HCT116 (cell line): ENCODE data around the gene PCDHGC5. TPM values are rescaled to one million over a fixed set of nuclear protein-coding genes. Genes with fewer than 3 reads are reported as not detected.

Experiments used
- ATAC-seq: fragments of 200-7000 bp; cut with Tn5 transposase; 2 replicates; pipeline ENCODE4 v1.9.1; 2020; ENCODE audit warnings: mild to moderate bottlenecking, moderate library complexity
- BruUV-seq: library from RNA; stranded (reverse); fragments of 400-500 nt; replicated peaks from 2 replicates; lab custom pipeline; 2021; lab: Mats Ljungman, UMichigan
- CTCF ChIA-PET: fragments of 300-600 bp; sonication (Branson Sonifier 250); formaldehyde crosslinking; loops from one replicate; lab custom pipeline; 2021; ENCODE audit warnings: antibody characterized with exemption; lab: Charles Lee
- POLR2A ChIA-PET: fragments of 300-600, 350-600 bp; sonication (Branson Sonifier 250); formaldehyde crosslinking; loops from one replicate; lab custom pipeline; 2021; ENCODE audit warnings: antibody characterized with exemption; lab: Charles Lee
- RAD21 ChIA-PET, 2 experiments: fragments of 300-600 bp; sonication (Branson Sonifier 250); formaldehyde crosslinking; loops; one replicate each; lab custom pipeline; 2023; ENCODE audit warnings: low total read pairs in 2 of 2; ENCODE audit not compliant: uncharacterized antibody in 2 of 2, unreplicated experiment in 2 of 2, low non-redundant PET in 1 of 2; lab: Charles Lee
- DNase-seq: peaks from one replicate; pipeline ENCODE4 v3.0.0-alpha.2; 2010; ENCODE audit warnings: low read depth, low spot score
- H2AFZ ChIP-seq: fragments of 200-600 bp; shearing (Covaris generic), sonication (generic); 2 replicates; pipeline ENCODE4 v1.6.1; 2017; ENCODE audit warnings: low read depth, mixed run types, mixed read lengths, antibody characterized with exemption, low read length; ENCODE audit not compliant: poor library complexity, severe bottlenecking
- H3K27ac ChIP-seq: 2 replicates; pipeline ENCODE4 v1.5.1; 2012; ENCODE audit warnings: low read depth, low read length
- H3K27me3 ChIP-seq: fragments of 200-600 bp; sonication (generic); 2 replicates; pipeline ENCODE4 v1.6.1; 2016; ENCODE audit warnings: mixed run types, low read length, mixed read lengths; ENCODE audit not compliant: insufficient read depth
- H3K36me3 ChIP-seq, 2 experiments: fragments of 200-500 bp in 1 of 2; fragments of 200-600 bp in 1 of 2; sonication (Bioruptor generic) in 1 of 2; sonication (generic) in 1 of 2; 2 replicates each; pipeline versions ENCODE4 v1.5.1 to v1.6.1; 2014 to 2016; ENCODE audit warnings: low read length in 2 of 2, inconsistent platforms in 1 of 2, mixed read lengths in 1 of 2, mixed run types in 1 of 2; ENCODE audit not compliant: insufficient read depth in 2 of 2, control insufficient read depth in 1 of 2
- H3K4me1 ChIP-seq, 2 experiments: fragments of 200-600 bp in 1 of 2; sonication (generic) in 1 of 2; 2 replicates each; pipeline versions ENCODE4 v1.5.1 to v1.6.1; 2012 to 2017; ENCODE audit warnings: low read length in 2 of 2, inconsistent platforms in 1 of 2, mild to moderate bottlenecking in 1 of 2, mixed read lengths in 1 of 2, mixed run types in 1 of 2, moderate library complexity in 1 of 2; ENCODE audit not compliant: insufficient read depth in 2 of 2, control insufficient read depth in 1 of 2
- H3K4me2 ChIP-seq: fragments of 200-600 bp; sonication (generic); 2 replicates; pipeline ENCODE4 v1.6.1; 2017; ENCODE audit warnings: mixed run types, low read length, mixed read lengths
- H3K4me3 ChIP-seq, 2 experiments: fragments of 200-600 bp in 1 of 2; sonication (generic) in 1 of 2; replicated peaks in 1 of 2; 2 replicates each; pipeline ENCODE4 v1.5.1; 2011 to 2016; ENCODE audit warnings: low read length in 2 of 2, control low read depth in 1 of 2, low read depth in 1 of 2, mild to moderate bottlenecking in 1 of 2, mixed read lengths in 1 of 2, mixed run types in 1 of 2
- H3K79me2 ChIP-seq: fragments of 200-600 bp; sonication (generic); 2 replicates; pipeline ENCODE4 v1.6.1; 2017; ENCODE audit warnings: mild to moderate bottlenecking, mixed run types, low read length, moderate library complexity, mixed read lengths; ENCODE audit not compliant: insufficient read depth
- H3K9ac ChIP-seq: fragments of 200-600 bp; sonication (generic); 2 replicates; pipeline ENCODE4 v1.6.1; 2016; ENCODE audit warnings: low read length, mixed read lengths
- H3K9me2 ChIP-seq: fragments of 200-600 bp; sonication (generic), shearing (Covaris generic); 2 replicates; pipeline ENCODE4 v1.6.1; 2017; ENCODE audit warnings: mixed run types, mild to moderate bottlenecking, moderate library complexity; ENCODE audit not compliant: insufficient read depth
- H3K9me3 ChIP-seq, 2 experiments: fragments of 200-500 bp in 1 of 2; fragments of 200-600 bp in 1 of 2; sonication (Bioruptor generic) in 1 of 2; sonication (generic) in 1 of 2; 2 replicates each; pipeline ENCODE4 v1.6.1; 2014 to 2017; ENCODE audit warnings: low read length in 2 of 2, mixed read lengths in 2 of 2, inconsistent platforms in 1 of 2, low read depth in 1 of 2, mild to moderate bottlenecking in 1 of 2, mixed run types in 1 of 2, moderate library complexity in 1 of 2; ENCODE audit not compliant: control insufficient read depth in 1 of 2, insufficient read depth in 1 of 2
- H4K20me1 ChIP-seq: fragments of 200-600 bp; sonication (generic), shearing (Covaris generic); 2 replicates; pipeline ENCODE4 v1.6.1; 2017; ENCODE audit warnings: mixed run types, mild to moderate bottlenecking, moderate library complexity; ENCODE audit not compliant: insufficient read depth
- ATF3 ChIP-seq: IDR thresholded peaks from 2 replicates; pipeline ENCODE4 v1.6.1; 2012
- CBX3 ChIP-seq: IDR thresholded peaks from 2 replicates; pipeline ENCODE4 v1.6.1; 2012; ENCODE audit warnings: low read depth
- EGR1 ChIP-seq: IDR thresholded peaks from 2 replicates; pipeline ENCODE4 v1.6.1; 2012; ENCODE audit warnings: low read depth
- ELF1 ChIP-seq: IDR thresholded peaks from 2 replicates; pipeline ENCODE4 v1.6.1; 2012; ENCODE audit warnings: low read depth, borderline replicate concordance
- EZH2 ChIP-seq: fragments of 200-600 bp; sonication (generic); IDR thresholded peaks from 2 replicates; pipeline ENCODE4 v1.6.1; 2017; ENCODE audit warnings: antibody characterized with exemption, mixed run types
- EZH2phosphoT487 ChIP-seq: fragments of 200-600 bp; IDR thresholded peaks from 2 replicates; pipeline ENCODE4 v1.6.1; 2018; ENCODE audit warnings: antibody characterized with exemption, borderline replicate concordance
- FOSL1 ChIP-seq: IDR thresholded peaks from 2 replicates; pipeline ENCODE4 v1.6.1; 2012; ENCODE audit warnings: low read depth
- JUND ChIP-seq: IDR thresholded peaks from 2 replicates; pipeline ENCODE4 v1.6.1; 2012
- MAX ChIP-seq: IDR thresholded peaks from 2 replicates; pipeline ENCODE4 v1.6.1; 2012
- POLR2A ChIP-seq: IDR thresholded peaks from 2 replicates; pipeline ENCODE4 v1.7.0; 2011; ENCODE audit warnings: borderline replicate concordance; ENCODE audit not compliant: insufficient read depth, insufficient read length; ENCODE audit errors: extremely low read depth
- POLR2AphosphoS5 ChIP-seq: IDR thresholded peaks from 2 replicates; pipeline ENCODE4 v1.6.1; 2011; ENCODE audit warnings: mild to moderate bottlenecking, low read depth, low read length, moderate library complexity
- RAD21 ChIP-seq: IDR thresholded peaks from 2 replicates; pipeline ENCODE4 v1.6.1; 2012; ENCODE audit warnings: low read depth, mild to moderate bottlenecking
- SIN3A ChIP-seq: IDR thresholded peaks from 2 replicates; pipeline ENCODE4 v1.6.1; 2012; ENCODE audit warnings: low read depth
- SRF ChIP-seq: IDR thresholded peaks from 2 replicates; pipeline ENCODE4 v1.6.1; 2012; ENCODE audit warnings: low read depth
- TCF7L2 ChIP-seq: IDR thresholded peaks from 2 replicates; pipeline ENCODE4 v1.7.0; 2011; ENCODE audit warnings: borderline replicate concordance, inconsistent platforms; ENCODE audit not compliant: insufficient read depth, insufficient read length; ENCODE audit errors: extremely low read depth
- ZBTB33 ChIP-seq: IDR thresholded peaks from 2 replicates; pipeline ENCODE4 v1.6.1; 2011; ENCODE audit warnings: mild to moderate bottlenecking, low read length, moderate library complexity; ENCODE audit not compliant: insufficient replicate concordance; ENCODE audit errors: extremely low read depth
- ZFX ChIP-seq: fragments of 450-650 bp; IDR thresholded peaks from 2 replicates; pipeline ENCODE4 v1.6.1; 2017
- intact Hi-C: fragments of 100-400 bp; cut with micrococcal nuclease; formaldehyde crosslinking; loops from 2 replicates; pipeline ENCODE4 v1.10.0; 2022
- total RNA-seq: library from RNA; stranded (reverse); gene quantifications from one replicate; pipeline ENCODE4 v1.2.1, GENCODE V29; 2021; ENCODE audit not compliant: unreplicated experiment
- TF ChIP-seq, protein P1 (sequence below), 3 experiments: fragments of 200-600 bp in 1 of 3; sonication (generic) in 1 of 3; IDR thresholded peaks in 2 of 3; conservative IDR thresholded peaks in 1 of 3; 2 replicates each; pipeline ENCODE4 v1.5.1; 2012 to 2017; ENCODE audit warnings: low read depth in 2 of 3, low read length in 2 of 3, antibody characterized with exemption in 1 of 3, borderline replicate concordance in 1 of 3, control low read depth in 1 of 3, mild to moderate bottlenecking in 1 of 3, mixed read lengths in 1 of 3, mixed run types in 1 of 3, moderate library complexity in 1 of 3; ENCODE audit not compliant: insufficient read depth in 1 of 3

The PCDHGC5 gene
- total RNA-seq, 1 experiment from 2014 or later, result not detected

- Histone ChIP-seq H3K27ac (no peak overlapping the region), H3K27me3 (no peaks in the 10 kb centered on the region), H3K4me3 (no peak overlapping the region), H3K9ac (no peak overlapping the region), H2AFZ (no peak overlapping the region), H3K9me2 (no peaks in the 10 kb centered on the region), H3K79me2 (no peaks in the 10 kb centered on the region), H4K20me1 (no peaks in the 10 kb centered on the region), H3K4me1 (no peaks in the 10 kb centered on the region), H3K9me3 (no peaks in the 10 kb centered on the region), H3K36me3 (no peaks in the 10 kb centered on the region), H3K4me2 (no peak overlapping the region)
- RAD21 ChIA-PET, result no interaction called here
- TF ChIP-seq, protein P1, sequence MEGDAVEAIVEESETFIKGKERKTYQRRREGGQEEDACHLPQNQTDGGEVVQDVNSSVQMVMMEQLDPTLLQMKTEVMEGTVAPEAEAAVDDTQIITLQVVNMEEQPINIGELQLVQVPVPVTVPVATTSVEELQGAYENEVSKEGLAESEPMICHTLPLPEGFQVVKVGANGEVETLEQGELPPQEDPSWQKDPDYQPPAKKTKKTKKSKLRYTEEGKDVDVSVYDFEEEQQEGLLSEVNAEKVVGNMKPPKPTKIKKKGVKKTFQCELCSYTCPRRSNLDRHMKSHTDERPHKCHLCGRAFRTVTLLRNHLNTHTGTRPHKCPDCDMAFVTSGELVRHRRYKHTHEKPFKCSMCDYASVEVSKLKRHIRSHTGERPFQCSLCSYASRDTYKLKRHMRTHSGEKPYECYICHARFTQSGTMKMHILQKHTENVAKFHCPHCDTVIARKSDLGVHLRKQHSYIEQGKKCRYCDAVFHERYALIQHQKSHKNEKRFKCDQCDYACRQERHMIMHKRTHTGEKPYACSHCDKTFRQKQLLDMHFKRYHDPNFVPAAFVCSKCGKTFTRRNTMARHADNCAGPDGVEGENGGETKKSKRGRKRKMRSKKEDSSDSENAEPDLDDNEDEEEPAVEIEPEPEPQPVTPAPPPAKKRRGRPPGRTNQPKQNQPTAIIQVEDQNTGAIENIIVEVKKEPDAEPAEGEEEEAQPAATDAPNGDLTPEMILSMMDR (IDR thresholded peaks at IDR 0.05 in 2 of 3, conservative IDR thresholded peaks at IDR 0.05 in 1 of 3; ENCODE audit: borderline replicate concordance in 1 of 3, insufficient read depth in 1 of 3, low read depth in 2 of 3, low read length in 2 of 3), result no peak
- TF ChIP-seq EGR1, result no peak
- TF ChIP-seq MAX, result no peak
- TF ChIP-seq EZH2phosphoT487, result no peak
- no peak for TF ChIP-seq SRF
- no peak for TF ChIP-seq POLR2AphosphoS5
- TF ChIP-seq SIN3A, result no peak
- no peak for TF ChIP-seq POLR2A
- TF ChIP-seq RAD21, result no peak
- no peak for TF ChIP-seq ATF3
- no peak for TF ChIP-seq ZBTB33
- TF ChIP-seq TCF7L2, result no peak
- TF ChIP-seq JUND, result no peak
- TF ChIP-seq ELF1, result no peak
- no peak for TF ChIP-seq FOSL1
- TF ChIP-seq ZFX, result no peak
- TF ChIP-seq EZH2, result no peak
- no peak for TF ChIP-seq CBX3
- DNase-seq (no peak), ATAC-seq (no peak)
- POLR2A ChIA-PET, result no interaction called here
- BruUV-seq, result no TSS peak
- CTCF ChIA-PET, result no interaction called here
- intact Hi-C loops, result no loop called here
These were observed 11.8 kb upstream of the PCDHGC5 start for GRCh38 chr5:141477044-141477575.
